ENCODE measurements around the gene CDH23.

CDH23 gene

DNA sequence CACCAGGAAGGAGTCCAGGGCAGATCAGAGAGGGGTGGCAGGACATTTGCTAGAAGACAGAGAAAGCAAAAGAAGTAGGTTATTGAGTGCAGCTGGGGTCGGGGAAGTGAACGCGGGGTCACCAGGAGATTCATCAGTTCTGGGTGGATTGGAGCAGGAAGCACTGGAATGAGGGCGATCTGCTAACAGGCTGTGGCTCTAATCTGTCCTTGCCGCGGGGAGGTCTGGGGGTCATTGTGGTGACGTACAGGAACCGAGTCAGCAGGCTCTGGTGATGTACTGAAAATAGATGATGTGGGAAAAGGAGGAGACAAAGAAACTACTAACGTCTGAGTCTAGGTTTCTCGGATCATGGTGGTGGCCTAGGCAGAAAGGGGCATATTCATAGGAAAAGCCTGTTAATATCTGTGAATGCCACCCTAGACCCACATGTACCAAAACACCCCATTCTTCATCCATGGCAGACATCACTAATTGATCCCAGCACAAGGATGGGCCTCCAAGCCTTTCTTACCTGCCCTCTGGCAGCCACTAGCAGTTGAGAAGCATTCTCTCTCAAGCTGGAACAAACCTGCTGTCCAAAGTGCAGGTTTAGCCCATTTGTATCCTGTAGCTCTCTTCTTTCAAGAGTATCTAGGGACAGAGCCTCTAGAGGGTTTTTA, 188.3 kb downstream of the CDH23 start:
- no peaks in the 10 kb centered on the region for H3K9me3 ChIP-seq (ENCODE audit: severe bottlenecking)
- H3K4me3 ChIP-seq (ENCODE audit: severe bottlenecking), result no peak overlapping the region
- no peaks in the 10 kb centered on the region for H3K4me1 ChIP-seq (ENCODE audit: insufficient read depth, poor library complexity, severe bottlenecking)
- DNase-seq (ENCODE audit: low spot score) (no peak), ATAC-seq (ENCODE audit: low read depth) (no peak)
- no peak overlapping the region for H3K27ac ChIP-seq (ENCODE audit: poor library complexity, severe bottlenecking)
- TF ChIP-seq, protein P1, sequence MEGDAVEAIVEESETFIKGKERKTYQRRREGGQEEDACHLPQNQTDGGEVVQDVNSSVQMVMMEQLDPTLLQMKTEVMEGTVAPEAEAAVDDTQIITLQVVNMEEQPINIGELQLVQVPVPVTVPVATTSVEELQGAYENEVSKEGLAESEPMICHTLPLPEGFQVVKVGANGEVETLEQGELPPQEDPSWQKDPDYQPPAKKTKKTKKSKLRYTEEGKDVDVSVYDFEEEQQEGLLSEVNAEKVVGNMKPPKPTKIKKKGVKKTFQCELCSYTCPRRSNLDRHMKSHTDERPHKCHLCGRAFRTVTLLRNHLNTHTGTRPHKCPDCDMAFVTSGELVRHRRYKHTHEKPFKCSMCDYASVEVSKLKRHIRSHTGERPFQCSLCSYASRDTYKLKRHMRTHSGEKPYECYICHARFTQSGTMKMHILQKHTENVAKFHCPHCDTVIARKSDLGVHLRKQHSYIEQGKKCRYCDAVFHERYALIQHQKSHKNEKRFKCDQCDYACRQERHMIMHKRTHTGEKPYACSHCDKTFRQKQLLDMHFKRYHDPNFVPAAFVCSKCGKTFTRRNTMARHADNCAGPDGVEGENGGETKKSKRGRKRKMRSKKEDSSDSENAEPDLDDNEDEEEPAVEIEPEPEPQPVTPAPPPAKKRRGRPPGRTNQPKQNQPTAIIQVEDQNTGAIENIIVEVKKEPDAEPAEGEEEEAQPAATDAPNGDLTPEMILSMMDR (IDR thresholded peaks at IDR 0.05; ENCODE audit: poor library complexity, severe bottlenecking), result no peak
- no peaks in the 10 kb centered on the region for H3K36me3 ChIP-seq (ENCODE audit: low read depth)
- no peaks in the 10 kb centered on the region for H3K27me3 ChIP-seq (ENCODE audit: insufficient read depth, poor library complexity, severe bottlenecking)

DNA sequence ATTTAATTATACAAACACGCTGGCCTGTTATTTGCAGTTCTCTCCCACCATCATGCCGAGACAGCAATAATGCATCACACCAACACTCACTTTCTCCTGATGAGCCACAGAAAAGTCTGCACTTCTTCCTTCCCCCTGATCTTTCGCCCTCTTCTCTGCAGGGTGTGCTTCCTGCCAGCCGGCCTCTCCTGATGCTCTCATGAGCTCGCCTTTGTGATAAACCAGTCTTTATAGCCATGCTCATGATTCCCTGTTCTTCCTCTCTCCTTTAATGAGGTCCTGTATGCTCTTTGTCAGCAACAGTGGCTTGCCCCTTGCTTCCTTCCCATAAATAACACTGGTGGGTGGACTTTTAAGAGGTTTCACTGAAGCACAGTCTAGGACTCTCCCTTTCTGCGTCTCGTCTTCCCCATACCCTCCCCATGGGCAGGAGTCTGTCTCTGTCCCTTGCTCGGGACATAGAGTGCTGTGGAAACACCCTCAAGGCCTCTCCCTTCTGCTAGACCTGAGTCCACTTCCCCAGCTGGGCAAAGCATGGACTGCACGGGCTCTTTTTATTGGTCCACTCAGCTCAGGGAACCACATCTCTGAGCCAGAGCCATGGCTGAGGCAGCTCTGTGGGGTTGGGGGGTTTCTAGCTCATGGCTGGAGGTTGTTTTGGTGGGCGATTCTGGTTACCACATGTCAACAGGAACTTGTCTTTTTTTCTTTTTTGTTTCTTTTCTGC, 189.0 kb downstream of the CDH23 start:
- Histone ChIP-seq H3K9me3 (ENCODE audit: severe bottlenecking) (no peaks in the 10 kb centered on the region), H3K27me3 (ENCODE audit: insufficient read depth, poor library complexity, severe bottlenecking) (no peaks in the 10 kb centered on the region), H3K4me3 (ENCODE audit: severe bottlenecking) (no peak overlapping the region), H3K27ac (ENCODE audit: poor library complexity, severe bottlenecking) (no peak overlapping the region), H3K36me3 (ENCODE audit: low read depth) (no peaks in the 10 kb centered on the region), H3K4me1 (ENCODE audit: insufficient read depth, poor library complexity, severe bottlenecking) (no peaks in the 10 kb centered on the region)
- TF ChIP-seq, protein P1 (IDR thresholded peaks at IDR 0.05; ENCODE audit: poor library complexity, severe bottlenecking), result no peak
- ATAC-seq (ENCODE audit: low read depth), result no peak
- no peak for DNase-seq (ENCODE audit: low spot score)

DNA sequence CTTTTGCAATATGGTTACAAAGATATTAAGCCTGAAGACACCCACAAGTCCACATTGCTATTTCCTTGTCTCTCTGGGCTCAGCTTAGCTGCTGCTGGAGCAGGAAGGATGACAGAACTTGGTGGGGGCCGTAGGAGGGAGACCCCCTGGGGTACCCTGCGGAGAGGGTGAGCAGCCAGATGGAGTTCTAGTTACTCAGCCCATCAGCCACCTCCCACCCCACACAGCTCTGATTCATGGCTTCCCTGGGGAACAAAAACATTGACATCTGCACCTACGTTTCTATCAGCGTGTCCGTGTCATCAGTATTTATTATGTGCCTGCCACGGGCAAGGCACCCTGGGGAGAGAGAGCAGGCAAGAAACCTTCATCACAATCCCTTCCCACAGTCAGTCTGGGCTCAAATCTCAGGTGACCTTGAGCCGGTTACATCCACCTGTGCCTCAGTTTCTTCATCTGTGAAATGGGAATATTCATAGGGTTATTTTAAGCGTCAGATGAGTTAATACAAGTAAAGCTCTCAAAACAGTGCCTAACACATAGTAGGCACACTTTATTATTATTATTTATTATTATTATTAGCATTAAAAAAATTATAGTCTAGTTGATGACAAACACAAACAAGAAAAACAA, 191.3 kb downstream of the CDH23 start:
- H3K27me3 ChIP-seq (ENCODE audit: insufficient read depth, poor library complexity, severe bottlenecking), result no peaks in the 10 kb centered on the region
- ATAC-seq (ENCODE audit: low read depth) (no peak), DNase-seq (ENCODE audit: low spot score) (no peak)
- H3K27ac ChIP-seq (ENCODE audit: poor library complexity, severe bottlenecking), result no peak overlapping the region
- no peaks in the 10 kb centered on the region for H3K4me1 ChIP-seq (ENCODE audit: insufficient read depth, poor library complexity, severe bottlenecking)
- no peaks in the 10 kb centered on the region for H3K9me3 ChIP-seq (ENCODE audit: severe bottlenecking)
- H3K36me3 ChIP-seq (ENCODE audit: low read depth), result no peaks in the 10 kb centered on the region
- TF ChIP-seq, protein P1 (IDR thresholded peaks at IDR 0.05; ENCODE audit: poor library complexity, severe bottlenecking), result no peak
- H3K4me3 ChIP-seq (ENCODE audit: severe bottlenecking), result no peak overlapping the region

DNA sequence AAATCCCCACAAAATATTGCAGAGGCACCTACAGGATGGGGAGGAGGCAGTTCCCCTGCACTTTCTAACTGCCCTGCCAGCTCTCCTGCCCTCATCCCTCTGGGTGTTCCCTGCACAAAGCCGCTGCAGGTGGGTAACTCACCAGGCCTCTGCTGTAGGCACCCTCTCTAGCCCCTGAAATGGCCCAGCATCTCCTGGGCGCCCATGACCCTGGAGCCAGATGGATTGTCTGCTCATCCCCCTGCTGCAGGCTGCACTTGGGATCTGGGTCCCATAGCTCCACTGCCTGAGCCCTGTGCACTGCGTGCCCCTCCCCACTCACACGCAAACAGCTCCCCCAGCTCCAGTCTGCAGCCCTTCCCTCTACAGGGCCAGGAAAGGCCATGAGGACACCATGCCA, 192.0 kb downstream of the CDH23 start:
- TF ChIP-seq, protein P1 (IDR thresholded peaks at IDR 0.05; ENCODE audit: poor library complexity, severe bottlenecking), result no peak

More for the DNA sequence above, 192.0 kb downstream of the CDH23 start:
- DNase-seq (ENCODE audit: low spot score), result no peak
- H3K27ac ChIP-seq (ENCODE audit: poor library complexity, severe bottlenecking), result no peak overlapping the region
- ATAC-seq (ENCODE audit: low read depth), result no peak
- H3K4me3 ChIP-seq (ENCODE audit: severe bottlenecking), result no peak overlapping the region
- H3K9me3 ChIP-seq (ENCODE audit: severe bottlenecking), result no peaks in the 10 kb centered on the region
- no peaks in the 10 kb centered on the region for H3K27me3 ChIP-seq (ENCODE audit: insufficient read depth, poor library complexity, severe bottlenecking)
- H3K36me3 ChIP-seq (ENCODE audit: low read depth), result no peaks in the 10 kb centered on the region
- no peaks in the 10 kb centered on the region for H3K4me1 ChIP-seq (ENCODE audit: insufficient read depth, poor library complexity, severe bottlenecking)
